GM19351 (cell line): ENCODE data around the gene AP2A2.

Experiments used
- ATAC-seq: cut with Tn5 transposase; IDR thresholded peaks from one replicate; pipeline ENCODE4 v1.9.1; 2021; ENCODE audit warnings: mild to moderate bottlenecking, moderate library complexity; ENCODE audit not compliant: unreplicated experiment

Gene AP2A2

GRCh38 chr11:1052133-1053011, 126.7 kb downstream of the AP2A2 start:
- no peak for ATAC-seq

GRCh38 chr11:1053121-1053901, 127.6 kb downstream of the AP2A2 start:
- no peak for ATAC-seq

- no peak for ATAC-seq
Observed at GRCh38 chr11:1054143-1055108, 128.8 kb downstream of the AP2A2 start.

GRCh38 chr11:1055109-1055703, 129.5 kb downstream of the AP2A2 start:
- no peak for ATAC-seq

- no peak for ATAC-seq
Observed at GRCh38 chr11:1055990-1056771, 130.5 kb downstream of the AP2A2 start.

GRCh38 chr11:1057806-1058205, 132.1 kb downstream of the AP2A2 start:
- ATAC-seq = no peak

- ATAC-seq = no peak
Observed at GRCh38 chr11:1059759-1060158, 134.1 kb downstream of the AP2A2 start.

- ATAC-seq = no peak
Observed at GRCh38 chr11:1060410-1060809, 134.7 kb downstream of the AP2A2 start.

- ATAC-seq = no peak
Observed at GRCh38 chr11:1060852-1061616, 135.4 kb downstream of the AP2A2 start.
